Suprapubic skin (tissue), 4 donors: ENCODE results near the gene PRTFDC1. TPM values are rescaled to one million over a fixed set of nuclear protein-coding genes. Genes with fewer than 3 reads are reported as not detected.

Experiments used
- DNase-seq, 2 donors: peaks; one replicate each; pipeline ENCODE4 v3.0.0-alpha.2; 2019; ENCODE audit warnings: low spot score in 2 of 2
- H3K27ac ChIP-seq: fragments of 200-600 bp; sonication (generic); one replicate; pipeline ENCODE4 v1.5.1; 2019
- H3K27me3 ChIP-seq: fragments of 200-600 bp; sonication (generic); one replicate; pipeline ENCODE4 v1.5.1; 2019
- H3K36me3 ChIP-seq: fragments of 200-600 bp; sonication (generic); one replicate; pipeline ENCODE4 v1.5.1; 2019
- H3K4me1 ChIP-seq: fragments of 200-600 bp; sonication (generic); one replicate; pipeline ENCODE4 v1.5.1; 2019
- H3K4me3 ChIP-seq: fragments of 200-600 bp; sonication (generic); one replicate; pipeline ENCODE4 v1.5.1; 2019; ENCODE audit warnings: mild to moderate bottlenecking
- H3K9me3 ChIP-seq: fragments of 200-600 bp; sonication (generic); one replicate; pipeline ENCODE4 v1.5.1; 2019
- EP300 ChIP-seq: sonication (generic); formaldehyde crosslinking; IDR thresholded peaks from one replicate; pipeline ENCODE4 v1.6.1; 2017; ENCODE audit warnings: antibody characterized with exemption
- POLR2A ChIP-seq, 2 donors: fragments of 450-650 bp; IDR thresholded peaks; one replicate each; pipeline ENCODE4 v1.6.1; 2017; ENCODE audit warnings: antibody characterized with exemption in 2 of 2, mild to moderate bottlenecking in 2 of 2, moderate library complexity in 2 of 2
- POLR2AphosphoS5 ChIP-seq, 3 donors: sonication (generic); formaldehyde crosslinking; IDR thresholded peaks; one replicate each; pipeline ENCODE4 v1.6.1; 2017; ENCODE audit warnings: antibody characterized with exemption in 3 of 3
- WGBS: methylation state at CpG from one replicate; pipeline ENCODE4 v1.1.5; 2018; 5-methylcytosine and 5-hydroxymethylcytosine counted together
- total RNA-seq, 4 donors: library from RNA; depleted of rRNA; stranded (reverse); fragments of >200 nt; gene quantifications; one replicate each; pipeline ENCODE4 v1.1.0, GENCODE V29; 2016
- TF ChIP-seq, protein P1 (sequence below), 2 donors: fragments of 200-600 bp in 1 of 2; fragments of 450-650 bp in 1 of 2; sonication (generic) in 1 of 2; IDR thresholded peaks; one replicate each; pipeline ENCODE4 v1.5.1; 2016 to 2019; ENCODE audit warnings: antibody characterized with exemption in 2 of 2, mild to moderate bottlenecking in 1 of 2, moderate library complexity in 1 of 2

The PRTFDC1 gene
- total RNA-seq, 4 donors from 2014 or later = 0.40 to 0.76 (median 0.69) TPM

DNA sequence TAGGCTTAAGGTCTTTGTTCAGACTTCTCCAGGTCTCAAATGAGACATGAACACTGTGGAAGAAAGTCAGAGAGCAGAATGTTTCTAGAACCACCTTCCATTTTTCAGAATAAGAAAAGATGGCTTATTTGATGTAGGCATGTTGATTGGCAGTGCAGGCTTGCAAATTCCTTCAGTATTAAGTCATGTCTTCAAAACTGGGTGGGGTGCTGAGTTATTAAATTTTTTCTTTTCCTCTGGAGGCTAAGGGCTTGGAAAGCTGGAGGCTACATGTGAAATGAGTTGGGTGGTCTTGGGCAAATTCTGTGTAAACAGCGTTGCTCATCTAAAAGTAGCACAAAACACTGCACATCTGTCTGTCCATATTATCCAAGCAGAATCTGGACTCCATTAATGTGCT is 62.8 kb downstream of the PRTFDC1 start:
- H3K27ac ChIP-seq = peak overlapping the region; percentile 29
- H3K36me3 ChIP-seq = no peaks in the 10 kb centered on the region
- TF ChIP-seq POLR2AphosphoS5 (IDR thresholded peaks at IDR 0.05) (no peak), POLR2A (IDR thresholded peaks at IDR 0.05) (no peak), EP300 (no peak)
- TF ChIP-seq, protein P1, sequence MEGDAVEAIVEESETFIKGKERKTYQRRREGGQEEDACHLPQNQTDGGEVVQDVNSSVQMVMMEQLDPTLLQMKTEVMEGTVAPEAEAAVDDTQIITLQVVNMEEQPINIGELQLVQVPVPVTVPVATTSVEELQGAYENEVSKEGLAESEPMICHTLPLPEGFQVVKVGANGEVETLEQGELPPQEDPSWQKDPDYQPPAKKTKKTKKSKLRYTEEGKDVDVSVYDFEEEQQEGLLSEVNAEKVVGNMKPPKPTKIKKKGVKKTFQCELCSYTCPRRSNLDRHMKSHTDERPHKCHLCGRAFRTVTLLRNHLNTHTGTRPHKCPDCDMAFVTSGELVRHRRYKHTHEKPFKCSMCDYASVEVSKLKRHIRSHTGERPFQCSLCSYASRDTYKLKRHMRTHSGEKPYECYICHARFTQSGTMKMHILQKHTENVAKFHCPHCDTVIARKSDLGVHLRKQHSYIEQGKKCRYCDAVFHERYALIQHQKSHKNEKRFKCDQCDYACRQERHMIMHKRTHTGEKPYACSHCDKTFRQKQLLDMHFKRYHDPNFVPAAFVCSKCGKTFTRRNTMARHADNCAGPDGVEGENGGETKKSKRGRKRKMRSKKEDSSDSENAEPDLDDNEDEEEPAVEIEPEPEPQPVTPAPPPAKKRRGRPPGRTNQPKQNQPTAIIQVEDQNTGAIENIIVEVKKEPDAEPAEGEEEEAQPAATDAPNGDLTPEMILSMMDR (IDR thresholded peaks at IDR 0.05) = no peak
- H3K4me3 ChIP-seq = no peak overlapping the region
- no peaks in the 10 kb centered on the region for H3K9me3 ChIP-seq
- no peaks in the 10 kb centered on the region for H3K27me3 ChIP-seq
- H3K4me1 ChIP-seq = peaks cover 10% of the 10 kb centered on the region
- WGBS = 43% methylated on average over 1 of the region's 1 CpG
- no peak for DNase-seq

DNA sequence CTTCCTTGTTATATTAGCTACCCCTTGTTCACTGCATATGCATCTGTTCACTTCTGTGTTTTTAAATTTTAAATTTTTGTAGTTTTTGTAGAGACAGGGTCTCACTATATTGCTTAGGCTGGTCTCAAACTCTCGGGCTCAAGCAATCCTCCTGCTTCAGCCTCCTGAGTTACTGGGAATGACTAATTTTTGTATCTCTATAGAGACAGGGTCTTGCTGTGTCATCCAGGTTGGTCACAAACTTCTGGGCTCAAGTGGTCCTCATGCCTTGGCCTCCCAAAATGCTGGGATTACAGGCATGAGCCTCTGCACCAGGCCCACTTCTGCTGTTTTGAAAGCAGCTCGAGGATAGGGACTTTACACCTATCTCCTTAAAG is 64.6 kb downstream of the PRTFDC1 start:
- DNase-seq = no peak
- 93% methylated on average over 2 of the region's 2 CpGs for WGBS
- Histone ChIP-seq H3K27me3 (no peaks in the 10 kb centered on the region), H3K4me1 (peaks cover 10% of the 10 kb centered on the region), H3K4me3 (no peak overlapping the region), H3K27ac (no peak overlapping the region), H3K9me3 (no peaks in the 10 kb centered on the region), H3K36me3 (no peaks in the 10 kb centered on the region)
- TF ChIP-seq POLR2AphosphoS5 (IDR thresholded peaks at IDR 0.05) (no peak), POLR2A (IDR thresholded peaks at IDR 0.05) (no peak), EP300 (no peak)
- TF ChIP-seq, protein P1 (IDR thresholded peaks at IDR 0.05) = no peak

DNA sequence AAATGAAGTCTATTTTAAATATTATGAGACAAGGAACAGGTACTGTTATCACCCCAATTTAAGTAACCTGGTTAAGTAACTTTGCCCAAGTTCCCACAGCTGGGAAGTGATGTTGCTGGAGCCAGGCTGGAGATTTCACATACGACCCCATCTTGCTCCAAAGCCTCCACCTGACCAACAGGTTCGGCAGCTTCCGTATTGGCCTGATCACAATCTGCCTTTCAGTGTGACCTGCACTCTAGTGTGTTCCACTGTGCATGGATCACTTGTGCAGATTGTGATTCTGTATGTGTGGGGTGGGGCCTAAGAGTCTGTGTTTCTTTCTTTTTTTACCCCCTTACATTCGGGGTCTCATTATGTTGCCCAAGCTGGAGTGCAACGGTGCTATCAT is 66.1 kb downstream of the PRTFDC1 start:
- WGBS = 55% methylated on average over 5 of the region's 5 CpGs
- no peaks in the 10 kb centered on the region for H3K27me3 ChIP-seq
- peaks cover 16% of the 10 kb centered on the region for H3K4me1 ChIP-seq
- no peak overlapping the region for H3K27ac ChIP-seq
- H3K9me3 ChIP-seq = no peaks in the 10 kb centered on the region
- H3K4me3 ChIP-seq = no peak overlapping the region
- no peak for DNase-seq
- no peak for TF ChIP-seq POLR2A (IDR thresholded peaks at IDR 0.05)
- no peak for TF ChIP-seq EP300
- TF ChIP-seq, protein P1 (IDR thresholded peaks at IDR 0.05) = no peak
- no peak for TF ChIP-seq POLR2AphosphoS5 (IDR thresholded peaks at IDR 0.05)
- H3K36me3 ChIP-seq = no peaks in the 10 kb centered on the region

DNA sequence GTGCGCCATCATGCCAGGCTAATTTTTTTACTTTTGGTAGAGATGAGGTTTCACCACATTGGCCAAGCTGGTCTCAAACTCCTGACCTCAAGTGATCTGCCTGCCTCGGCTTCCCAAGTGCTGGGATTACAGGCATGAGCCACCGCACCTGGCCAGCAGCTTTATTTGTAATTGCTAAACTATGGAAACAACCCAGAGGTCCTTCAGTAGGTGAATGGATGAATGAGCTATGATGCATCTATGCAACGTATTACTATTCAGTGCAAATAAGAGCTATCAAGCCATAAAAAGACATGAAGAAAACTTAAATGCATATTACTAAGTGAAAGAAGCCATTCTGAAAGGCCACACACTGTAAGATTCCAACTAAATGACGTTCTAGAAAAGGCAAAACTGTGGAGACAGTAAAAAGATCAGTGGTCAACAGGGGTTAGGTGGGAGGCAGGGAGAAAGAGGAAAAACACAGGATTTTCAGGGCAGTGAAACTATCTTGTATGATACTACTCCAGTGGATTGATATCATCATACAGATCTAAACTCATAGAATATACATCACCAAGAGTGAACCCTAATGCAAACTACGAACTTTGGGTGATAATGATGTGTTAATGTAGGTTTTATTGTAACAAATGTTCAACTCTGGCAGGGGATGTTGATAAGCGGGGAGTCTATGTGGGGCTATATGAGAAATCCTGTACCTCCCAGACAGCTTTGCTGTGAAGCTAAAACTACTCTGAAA is 66.7 kb downstream of the PRTFDC1 start:
- WGBS = 92% methylated on average over 7 of the region's 7 CpGs
- TF ChIP-seq, protein P1 (IDR thresholded peaks at IDR 0.05) = no peak
- TF ChIP-seq POLR2A (IDR thresholded peaks at IDR 0.05) (no peak), POLR2AphosphoS5 (IDR thresholded peaks at IDR 0.05) (no peak), EP300 (no peak)
- H3K9me3 ChIP-seq = no peaks in the 10 kb centered on the region
- H3K27ac ChIP-seq = no peak overlapping the region
- no peak for DNase-seq
- H3K4me1 ChIP-seq = peaks cover 16% of the 10 kb centered on the region
- H3K36me3 ChIP-seq = no peaks in the 10 kb centered on the region
- no peaks in the 10 kb centered on the region for H3K27me3 ChIP-seq
- H3K4me3 ChIP-seq = no peak overlapping the region

DNA sequence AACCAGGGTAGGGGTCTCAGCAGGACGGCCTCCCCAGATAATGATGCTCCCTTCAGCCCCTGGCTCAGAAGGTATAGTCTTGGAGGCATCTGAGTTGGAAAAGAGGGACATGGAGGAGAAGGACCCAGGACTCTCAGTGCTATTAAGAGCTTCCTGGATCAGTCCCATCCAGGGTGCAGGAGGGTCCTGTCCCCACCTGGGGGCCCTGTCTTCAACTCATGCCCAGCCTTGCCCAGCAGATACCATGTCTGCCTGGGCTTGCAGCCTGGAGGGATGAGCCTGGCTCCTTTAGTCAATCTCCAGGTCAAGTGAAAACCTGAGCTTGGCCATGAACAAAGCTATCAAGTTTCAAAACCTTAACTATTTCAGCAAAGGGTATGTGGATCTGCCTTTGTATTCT is 67.6 kb downstream of the PRTFDC1 start:
- DNase-seq = no peak
- H3K27me3 ChIP-seq = no peaks in the 10 kb centered on the region
- H3K4me3 ChIP-seq = no peak overlapping the region
- WGBS = 93% methylated on average over 1 of the region's 1 CpG
- no peaks in the 10 kb centered on the region for H3K36me3 ChIP-seq
- H3K9me3 ChIP-seq = no peaks in the 10 kb centered on the region
- TF ChIP-seq, protein P1 (IDR thresholded peaks at IDR 0.05) = no peak
- TF ChIP-seq EP300 = no peak
- peaks cover 7% of the 10 kb centered on the region for H3K4me1 ChIP-seq
- H3K27ac ChIP-seq = no peak overlapping the region
